ENCODE data around the gene HMCES.

Gene HMCES

DNA sequence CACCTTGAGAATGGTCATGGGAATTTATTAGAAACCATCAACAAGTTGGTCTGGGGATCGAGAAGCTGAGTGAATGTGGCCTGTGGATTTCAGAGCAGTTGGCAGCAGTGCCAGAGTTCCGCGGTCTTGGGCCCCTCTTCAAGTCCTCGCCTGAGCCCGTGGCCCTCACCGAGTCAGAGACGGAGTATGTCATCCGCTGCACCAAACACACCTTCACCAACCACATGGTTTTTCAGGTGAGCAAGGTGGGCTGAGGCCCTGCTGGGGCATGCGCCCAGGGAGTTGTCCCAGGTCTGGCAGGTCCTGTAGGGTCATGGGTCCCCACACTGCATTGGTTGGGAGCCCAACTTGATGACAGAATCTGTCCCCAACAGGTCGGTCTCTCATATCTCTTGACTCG is 7.0 kb upstream of the HMCES start:
- no peak for ATAC-seq (replicated peaks)
- H3K27ac Mint-ChIP-seq, result no peak overlapping the region

DNA sequence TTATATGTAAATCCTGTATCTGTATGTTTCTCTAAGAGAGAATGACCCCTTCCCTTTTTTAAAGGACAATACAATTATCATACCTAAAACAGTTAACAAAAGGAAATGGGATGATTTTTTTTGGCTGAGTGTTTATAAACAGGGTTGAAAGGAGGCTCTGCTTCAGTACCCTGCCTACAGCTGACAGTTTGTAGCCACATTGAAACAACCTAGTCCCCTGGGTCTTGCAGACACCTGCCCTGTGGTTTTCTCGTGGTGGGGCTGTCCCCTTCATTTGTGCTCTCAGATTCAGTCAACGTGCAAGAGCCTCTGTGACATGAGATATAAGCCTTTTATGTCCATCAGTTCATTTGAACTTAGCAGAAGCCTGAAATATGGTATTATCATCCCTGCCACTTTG is 2.3 kb upstream of the HMCES start:
- Mint-ChIP-seq H3K4me3 (peak overlapping the region; percentile 59 to 76), H3K27ac (peak overlapping the region; percentile 57), H3K9me3 (no peaks in the 10 kb centered on the region), H3K27me3 (no peaks in the 10 kb centered on the region), H3K4me1 (peaks cover 46 to 65% of the 10 kb centered on the region in 2 donors), H3K36me3 (peaks cover 48 to 60% of the 10 kb centered on the region in 2 donors)
- ATAC-seq (replicated peaks) (peak; percentile 88 to 90), DNase-seq (peak; percentile 84)

More for the DNA sequence above, 7.0 kb upstream of the HMCES start:
- Mint-ChIP-seq H3K4me3 (no peak overlapping the region), H3K27me3 (no peaks in the 10 kb centered on the region), H3K36me3 (peaks cover 65 to 83% of the 10 kb centered on the region in 2 donors), H3K9me3 (no peaks in the 10 kb centered on the region), H3K4me1 (peaks cover 22 to 28% of the 10 kb centered on the region in 2 donors)
- no peak for DNase-seq

DNA sequence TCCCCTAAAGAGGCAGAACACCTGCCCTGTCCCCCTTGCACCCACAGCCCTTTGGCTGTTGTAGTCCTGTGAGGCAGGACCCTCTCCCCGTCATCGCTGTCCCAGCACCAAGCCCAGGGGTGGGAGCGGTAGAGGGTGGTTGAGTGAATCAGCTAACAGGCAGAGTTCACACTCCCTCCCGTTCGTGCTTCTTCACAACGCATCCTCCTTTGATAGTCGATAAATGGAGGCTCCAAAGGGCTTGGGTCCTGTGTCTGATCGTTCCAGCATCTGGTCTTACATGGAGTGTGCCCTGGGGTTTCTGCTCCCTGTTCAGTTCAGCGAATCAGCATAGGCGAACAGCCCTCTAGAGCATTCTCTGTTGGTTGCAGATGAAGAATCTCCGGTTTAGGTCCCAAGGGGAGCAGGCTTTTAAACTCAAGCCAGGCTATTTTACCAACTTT is 820 bp upstream of the HMCES start:
- H3K9me3 Mint-ChIP-seq, result no peaks in the 10 kb centered on the region
- H3K36me3 Mint-ChIP-seq, result peaks cover 43 to 52% of the 10 kb centered on the region in 2 donors
- no peak for ATAC-seq (replicated peaks)

DNA sequence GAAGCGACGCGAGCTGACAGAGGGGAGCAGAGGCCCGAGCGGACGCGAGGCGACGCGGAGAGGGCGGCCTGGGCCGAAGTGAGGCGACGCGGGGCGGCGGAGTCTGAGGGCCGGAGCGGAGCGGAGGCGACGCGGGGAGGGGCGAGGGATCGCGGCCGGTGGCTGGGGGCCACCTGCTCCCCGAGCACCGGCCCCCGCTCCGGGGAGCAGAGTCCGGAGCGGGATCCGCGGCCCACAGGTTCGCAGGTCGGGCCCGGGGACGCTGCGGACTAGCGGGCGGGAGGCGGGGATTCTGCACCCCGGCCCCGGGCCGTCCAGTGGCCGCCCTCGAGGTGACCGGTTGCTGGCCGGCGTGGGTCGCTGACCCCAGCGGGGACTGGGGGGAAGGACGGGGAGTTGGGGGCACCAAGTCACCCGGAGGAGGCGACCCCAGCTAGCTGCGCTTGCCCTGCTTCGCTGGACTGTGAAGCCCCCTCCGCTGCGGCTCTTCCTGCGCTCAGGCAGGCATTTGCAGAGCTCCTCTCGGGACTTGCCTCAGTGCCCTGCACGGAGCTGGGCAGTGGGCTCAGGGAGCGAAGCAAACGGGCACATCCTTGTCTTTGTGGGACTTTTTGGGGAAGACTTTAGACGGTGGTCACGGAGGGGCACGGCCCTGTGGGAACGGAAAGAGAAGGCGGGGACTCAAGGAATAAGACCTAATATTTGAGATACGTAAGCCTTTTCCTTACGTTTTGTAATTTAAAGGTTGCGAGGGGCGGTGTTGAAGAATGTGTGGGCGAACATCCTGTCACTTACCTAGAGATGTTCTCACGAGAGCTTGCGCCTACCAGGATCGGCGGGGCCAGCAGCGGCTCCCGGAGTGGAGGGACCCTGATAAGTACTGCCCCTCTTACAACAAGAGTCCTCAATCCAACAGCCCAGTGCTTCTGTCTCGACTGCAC is 566 bp downstream of the HMCES start:
- Mint-ChIP-seq H3K36me3 (peaks cover 34 to 40% of the 10 kb centered on the region in 2 donors), H3K27me3 (no peaks in the 10 kb centered on the region), H3K4me3 (peak overlapping the region; percentile 87 to 92), H3K4me1 (peaks cover 52 to 82% of the 10 kb centered on the region in 2 donors), H3K27ac (peak overlapping the region; percentile 96), H3K9me3 (no peaks in the 10 kb centered on the region)
- ATAC-seq (replicated peaks) (peak; percentile 4 to 10), DNase-seq (peak; percentile 47)

More for the DNA sequence above, 820 bp upstream of the HMCES start:
- H3K27ac Mint-ChIP-seq, result peak overlapping the region; percentile 96
- DNase-seq, result no peak
- H3K27me3 Mint-ChIP-seq, result no peaks in the 10 kb centered on the region
- H3K4me3 Mint-ChIP-seq, result peak overlapping the region; percentile 87 to 92
- peaks cover 53 to 73% of the 10 kb centered on the region in 2 donors for H3K4me1 Mint-ChIP-seq

DNA sequence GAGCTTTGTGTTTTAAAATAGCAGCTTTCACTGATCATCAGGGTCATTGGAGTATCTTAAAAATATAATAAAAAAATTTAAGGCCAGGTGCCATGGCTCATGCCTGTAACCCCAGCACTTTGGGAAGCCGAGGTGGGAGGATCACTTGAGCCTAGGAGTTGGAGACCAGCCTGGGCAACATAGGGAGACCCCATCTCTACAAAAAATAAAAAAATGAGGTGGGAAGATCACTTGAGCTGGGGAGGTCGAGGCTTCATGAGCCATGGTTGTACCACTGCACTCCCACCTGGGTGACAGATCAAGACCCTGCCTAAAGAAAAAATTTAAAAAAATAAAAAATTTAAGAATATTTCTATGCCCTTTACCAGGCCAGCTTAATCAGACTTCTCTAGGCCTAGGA is 1.5 kb downstream of the HMCES start:
- no peak for ATAC-seq (replicated peaks)
- Mint-ChIP-seq H3K27me3 (no peaks in the 10 kb centered on the region), H3K9me3 (no peaks in the 10 kb centered on the region), H3K4me3 (no peak overlapping the region), H3K27ac (no peak overlapping the region), H3K4me1 (peaks cover 47 to 88% of the 10 kb centered on the region in 2 donors), H3K36me3 (peaks cover 30 to 31% of the 10 kb centered on the region in 2 donors)
- no peak for DNase-seq

DNA sequence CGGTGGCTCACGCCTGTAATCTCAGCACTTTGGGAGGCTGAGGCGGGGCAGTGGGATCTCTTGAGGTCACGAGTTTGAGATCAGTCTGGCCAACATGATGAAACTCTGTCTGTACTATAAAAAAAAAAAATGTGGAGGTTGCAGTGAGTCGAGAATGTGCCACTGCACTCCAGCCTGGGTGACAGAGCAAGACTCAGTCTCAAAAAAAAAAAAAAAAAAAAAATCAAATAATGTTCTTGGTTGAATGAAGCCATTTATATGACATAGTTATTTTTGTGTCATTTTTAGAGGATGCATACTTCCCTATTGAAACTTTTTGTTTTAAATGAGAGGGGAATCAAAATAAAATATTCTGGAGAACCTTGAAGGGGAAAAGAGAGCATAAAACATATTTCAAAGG is 3.1 kb downstream of the HMCES start:
- Mint-ChIP-seq H3K36me3 (peaks cover 23 to 24% of the 10 kb centered on the region in 2 donors), H3K27ac (peak overlapping the region; percentile 9), H3K4me1 (peaks cover 37 to 73% of the 10 kb centered on the region in 2 donors), H3K4me3 (peak overlapping the region; percentile 23 to 25), H3K27me3 (no peaks in the 10 kb centered on the region), H3K9me3 (no peaks in the 10 kb centered on the region)
- ATAC-seq (replicated peaks) (no peak), DNase-seq (no peak)

DNA sequence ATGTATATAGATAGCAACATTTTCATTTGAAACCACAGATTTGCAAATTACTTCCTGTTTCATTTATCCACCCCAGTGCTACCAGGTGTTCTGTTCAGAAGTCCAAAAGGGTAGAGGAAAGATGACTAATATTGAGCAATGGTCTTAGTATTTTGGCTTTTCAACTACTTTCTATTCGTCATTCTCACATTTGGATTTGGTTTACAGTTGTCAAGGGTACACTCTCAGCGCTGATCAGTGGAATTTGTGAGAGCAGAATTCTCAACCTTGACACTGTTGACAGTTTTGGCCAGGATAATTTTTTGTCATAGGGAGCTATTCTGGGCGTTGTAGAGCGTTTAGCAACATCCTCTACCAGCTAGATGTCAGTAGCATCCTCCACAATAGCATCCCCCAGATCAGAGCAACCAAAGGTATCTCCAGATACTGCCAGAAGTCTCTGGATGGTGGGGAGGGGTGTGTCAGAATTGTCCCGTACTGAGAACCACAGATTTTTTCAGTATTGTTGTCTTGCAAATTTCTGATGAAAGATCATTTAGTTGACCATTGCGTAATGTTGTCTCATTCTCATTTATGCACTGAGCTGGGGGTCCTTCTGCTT is 4.2 kb downstream of the HMCES start:
- DNase-seq (peak; percentile 42), ATAC-seq (replicated peaks) (peak; percentile 73 to 76)
- Mint-ChIP-seq H3K36me3 (peaks cover 17 to 20% of the 10 kb centered on the region in 2 donors), H3K27ac (peak overlapping the region; percentile 85), H3K4me3 (peak overlapping the region; percentile 6 to 52), H3K9me3 (no peaks in the 10 kb centered on the region), H3K27me3 (no peaks in the 10 kb centered on the region), H3K4me1 (peaks cover 28 to 62% of the 10 kb centered on the region in 2 donors)

DNA sequence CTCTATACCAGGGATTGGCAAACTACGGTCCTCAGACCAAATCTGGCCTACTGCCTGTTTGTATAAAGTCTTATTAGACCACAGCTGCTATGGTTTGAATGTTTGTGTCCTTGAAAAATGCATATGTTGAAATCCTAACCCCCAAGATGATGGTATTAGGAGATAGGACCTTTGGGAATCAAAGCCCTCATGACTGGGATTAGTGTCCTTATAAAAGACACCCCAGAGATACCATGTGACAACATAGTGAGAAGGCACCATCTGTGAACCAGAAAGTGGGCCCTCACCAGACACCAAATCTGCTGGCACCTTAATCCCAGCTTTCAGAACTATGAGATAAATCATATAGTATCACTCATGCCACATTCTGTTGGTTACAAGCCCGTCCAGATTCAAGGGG is 7.4 kb downstream of the HMCES start:
- H3K27ac Mint-ChIP-seq, result no peak overlapping the region
- peaks cover 12 to 37% of the 10 kb centered on the region in 2 donors for H3K4me1 Mint-ChIP-seq
- H3K27me3 Mint-ChIP-seq, result no peaks in the 10 kb centered on the region

DNA sequence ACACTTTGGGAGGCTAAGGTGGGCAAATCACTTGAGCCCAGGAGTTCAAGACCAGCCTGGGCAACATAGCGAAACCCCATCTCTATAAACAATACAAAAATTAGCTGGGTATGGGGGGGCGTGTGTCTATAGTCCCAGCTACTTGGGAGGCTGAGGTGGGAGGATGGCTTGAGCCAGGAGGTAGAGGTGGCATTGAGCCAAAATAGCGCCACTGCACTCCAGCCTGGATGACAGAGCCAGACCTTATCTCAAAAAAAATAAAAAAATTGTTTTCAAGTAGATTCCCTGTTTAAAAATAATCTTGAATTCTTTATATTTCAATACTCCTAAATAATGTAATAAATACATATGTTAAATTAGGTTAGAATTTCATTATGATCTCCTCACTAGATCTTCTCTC is 9.8 kb downstream of the HMCES start:
- Mint-ChIP-seq H3K9me3 (no peaks in the 10 kb centered on the region), H3K4me3 (no peak overlapping the region), H3K27me3 (no peaks in the 10 kb centered on the region), H3K36me3 (peaks cover 25 to 29% of the 10 kb centered on the region in 2 donors), H3K4me1 (peaks cover 4 to 23% of the 10 kb centered on the region in 2 donors), H3K27ac (no peak overlapping the region)
- no peak for DNase-seq
- ATAC-seq (replicated peaks), result no peak

More for the DNA sequence above, 7.4 kb downstream of the HMCES start:
- no peak for ATAC-seq (replicated peaks)
- Mint-ChIP-seq H3K36me3 (peaks cover 14 to 18% of the 10 kb centered on the region in 2 donors), H3K9me3 (no peaks in the 10 kb centered on the region), H3K4me3 (no peak overlapping the region)
- DNase-seq, result no peak

DNA sequence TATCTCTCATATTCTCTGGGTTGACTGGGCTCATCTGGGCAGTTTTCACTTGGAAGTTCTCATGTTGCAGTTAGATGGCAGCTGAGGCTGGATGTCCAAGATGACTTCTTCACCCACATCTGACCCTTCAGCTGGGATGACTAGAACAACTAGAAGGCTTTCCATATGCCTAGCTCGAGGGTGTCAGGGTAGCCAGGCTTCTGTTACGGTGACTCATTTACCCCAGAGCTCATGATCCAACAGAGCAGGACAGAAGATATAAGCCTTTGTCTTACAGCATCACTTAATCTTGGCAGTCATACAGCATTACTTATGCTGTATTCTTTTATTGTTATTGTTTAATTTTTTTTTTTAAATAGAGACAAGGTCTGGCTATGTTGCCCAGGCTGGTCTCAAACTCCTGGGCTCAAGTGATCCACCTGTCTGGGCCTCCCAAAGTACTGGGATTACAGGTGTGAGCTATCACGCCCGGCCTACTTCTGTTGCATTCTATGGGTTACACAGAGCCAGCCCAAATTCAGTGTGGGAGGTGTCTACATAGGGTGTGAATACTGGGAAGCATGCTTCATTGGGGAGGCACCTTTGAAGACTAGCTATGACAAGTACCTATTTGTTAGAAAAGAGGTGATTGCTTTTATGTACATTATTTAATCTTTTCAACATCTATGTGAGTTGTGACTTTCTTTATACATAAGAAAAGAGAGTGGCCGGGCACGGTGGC is 10.7 kb downstream of the HMCES start:
- peaks cover 25 to 29% of the 10 kb centered on the region in 2 donors for H3K36me3 Mint-ChIP-seq
- ATAC-seq (replicated peaks), result no peak
- no peaks in the 10 kb centered on the region for H3K27me3 Mint-ChIP-seq
- peaks cover 4 to 14% of the 10 kb centered on the region in 2 donors for H3K4me1 Mint-ChIP-seq
- H3K27ac Mint-ChIP-seq, result no peak overlapping the region
- H3K9me3 Mint-ChIP-seq, result no peaks in the 10 kb centered on the region
- DNase-seq, result no peak
- no peak overlapping the region for H3K4me3 Mint-ChIP-seq

DNA sequence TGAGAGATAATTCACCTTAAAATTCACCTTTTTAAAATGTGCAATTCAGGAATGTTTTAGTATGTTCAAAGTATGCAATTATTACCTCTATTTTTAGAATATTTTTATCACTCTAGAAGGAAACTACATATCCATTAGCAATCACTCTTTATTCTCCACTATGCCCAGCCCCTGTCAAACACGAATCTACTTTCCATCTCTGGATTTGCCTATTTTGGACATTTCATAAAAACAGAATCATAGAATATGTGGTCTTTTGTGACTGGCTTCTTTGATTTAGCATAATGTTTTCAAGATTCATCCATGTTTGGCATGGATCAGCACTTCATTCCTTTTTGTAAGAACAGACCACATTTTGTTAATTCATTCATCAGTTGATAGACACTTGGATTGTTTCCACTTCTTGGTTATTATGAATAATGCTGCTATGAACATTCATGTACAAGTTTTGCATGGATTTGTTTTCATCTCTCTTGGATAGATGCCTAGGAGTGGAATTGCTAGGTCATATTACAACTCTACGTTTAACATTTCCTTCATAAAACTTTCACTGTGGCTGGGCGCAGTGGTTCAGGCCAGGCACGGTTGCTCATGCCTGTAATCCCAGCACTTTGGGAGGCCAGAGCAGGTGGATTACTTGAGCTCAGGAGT is 12.7 kb downstream of the HMCES start:
- peaks cover 2 to 6% of the 10 kb centered on the region in 2 donors for H3K4me1 Mint-ChIP-seq
- no peak overlapping the region for H3K4me3 Mint-ChIP-seq
- H3K27ac Mint-ChIP-seq, result no peak overlapping the region
- H3K27me3 Mint-ChIP-seq, result no peaks in the 10 kb centered on the region
- ATAC-seq (replicated peaks) (no peak), DNase-seq (no peak)
- peaks cover 33 to 36% of the 10 kb centered on the region in 2 donors for H3K36me3 Mint-ChIP-seq
- H3K9me3 Mint-ChIP-seq, result no peaks in the 10 kb centered on the region

DNA sequence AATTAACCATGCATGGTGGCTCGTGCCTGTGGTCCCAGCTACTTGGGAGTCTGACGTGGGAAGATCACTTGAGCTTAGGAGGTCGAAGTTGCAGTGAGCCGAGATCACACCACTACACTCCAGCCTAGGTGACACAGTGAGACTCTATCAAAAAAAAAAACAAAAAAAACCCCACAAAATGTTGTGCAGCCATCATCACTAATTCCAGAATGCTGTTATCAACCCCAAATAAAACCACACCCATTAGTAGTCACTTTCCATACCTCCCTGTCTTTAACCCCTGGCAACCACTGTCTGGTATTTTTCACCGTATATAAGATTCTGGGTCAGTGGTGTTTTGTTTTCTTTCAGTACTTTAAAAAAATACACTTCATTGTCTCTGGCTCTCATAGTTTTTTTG is 16.6 kb downstream of the HMCES start:
- DNase-seq (no peak), ATAC-seq (replicated peaks) (no peak)
- Mint-ChIP-seq H3K4me3 (no peak overlapping the region), H3K36me3 (peaks cover 37 to 50% of the 10 kb centered on the region in 2 donors), H3K9me3 (no peaks in the 10 kb centered on the region), H3K27me3 (no peaks in the 10 kb centered on the region), H3K27ac (no peak overlapping the region), H3K4me1 (peaks cover 2 to 6% of the 10 kb centered on the region in 2 donors)

DNA sequence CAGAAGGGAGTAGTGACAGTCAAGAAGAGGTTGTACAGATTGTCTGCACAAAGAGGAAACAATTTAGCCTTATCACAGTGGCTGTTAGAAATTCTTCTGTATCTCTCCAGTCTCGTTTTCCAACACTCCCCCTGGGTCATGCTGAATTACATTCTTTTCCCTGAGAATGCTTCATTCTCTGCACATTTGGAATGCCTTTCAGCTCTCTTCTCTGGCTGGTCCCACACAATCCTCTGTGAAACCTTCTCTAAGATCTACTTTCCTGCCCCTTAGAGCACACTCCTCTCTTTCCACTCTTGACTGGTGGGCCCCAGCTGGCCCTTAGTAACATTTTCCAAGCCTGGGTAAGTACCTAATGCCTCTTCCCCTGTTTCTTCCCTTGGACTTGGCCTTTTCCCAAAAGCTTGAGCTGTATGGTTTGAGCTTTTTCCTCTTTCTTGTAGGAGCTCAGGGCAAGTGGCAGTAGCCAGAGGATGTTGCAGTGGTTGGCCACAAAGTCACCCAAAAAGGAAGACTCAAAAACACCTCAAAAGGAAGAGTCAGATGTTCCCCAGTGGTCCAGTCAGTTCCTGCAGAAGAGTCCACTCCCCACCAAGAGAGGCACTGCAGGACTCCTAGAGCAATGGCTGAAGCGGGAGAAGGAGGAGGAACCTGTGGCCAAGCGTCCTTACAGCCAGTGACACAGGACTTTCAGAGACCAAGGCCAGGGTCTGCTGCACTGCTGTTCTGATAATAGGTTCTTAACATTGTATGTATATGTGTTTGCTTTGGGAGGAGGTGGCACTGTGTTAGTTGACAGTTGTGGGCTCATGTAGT is 25.7 kb downstream of the HMCES start:
- Mint-ChIP-seq H3K4me3 (peak overlapping the region; percentile 2 to 39), H3K27ac (no peak overlapping the region), H3K27me3 (no peaks in the 10 kb centered on the region), H3K36me3 (peaks cover 28 to 30% of the 10 kb centered on the region in 2 donors), H3K9me3 (no peaks in the 10 kb centered on the region), H3K4me1 (peaks cover 14 to 39% of the 10 kb centered on the region in 2 donors)
- DNase-seq (no peak), ATAC-seq (replicated peaks) (no peak)

Measured in stimulated activated naive B cell treated with anti-CD40 and anti-IgM and Interleukin-4, amounts not matched to agents 10 μg/mL and 1 μg/mL and 100 μg/mL, for 72 hours (primary cell).